Stomach (tissue), 4 donors: ENCODE measurements around the gene CLEC2D.

Source experiments
- EP300 ChIP-seq: sonication (generic); formaldehyde crosslinking; IDR thresholded peaks from one replicate; pipeline ENCODE4 v1.6.1; 2017; ENCODE audit warnings: antibody characterized with exemption
- POLR2A ChIP-seq, 4 donors: fragments of 450-650 bp; IDR thresholded peaks; one replicate each; pipeline ENCODE4 v1.6.1; 2016; ENCODE audit warnings: antibody characterized with exemption in 4 of 4, control low read depth in 2 of 4, mild to moderate bottlenecking in 1 of 4, moderate library complexity in 1 of 4
- TF ChIP-seq, protein P1 (sequence below), 7 experiments: fragments of 450-650 bp in 4 of 7; fragments of 200-600 bp in 3 of 7; sonication (generic) in 3 of 7; IDR thresholded peaks; one replicate each; pipeline ENCODE4 v1.5.1; 2016 to 2019; ENCODE audit warnings: antibody characterized with exemption in 7 of 7, control low read depth in 2 of 7, mild to moderate bottlenecking in 1 of 7

DNA sequence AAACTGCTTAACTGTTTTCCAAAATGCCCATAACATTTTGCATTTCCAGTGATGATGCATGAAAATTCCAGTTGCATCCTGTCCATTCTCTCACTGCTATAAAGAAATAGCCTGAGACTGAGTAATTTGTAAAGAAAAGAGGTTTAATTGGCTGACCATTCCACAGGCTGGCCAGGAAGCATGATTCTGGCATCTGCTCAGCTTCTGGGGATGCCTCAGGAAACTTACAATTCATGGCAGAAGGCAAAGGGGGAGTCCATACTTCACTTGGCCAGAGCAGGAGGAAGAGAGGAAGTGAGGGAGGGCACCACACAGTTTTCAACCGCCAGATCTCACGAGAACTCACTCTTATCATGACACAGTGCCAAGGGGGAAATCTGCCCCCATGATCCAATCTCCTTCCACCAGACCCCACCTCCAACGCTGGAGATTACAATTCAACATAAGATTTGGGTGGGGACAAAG is 18.2 kb upstream of the CLEC2D start:
- TF ChIP-seq, protein P1, sequence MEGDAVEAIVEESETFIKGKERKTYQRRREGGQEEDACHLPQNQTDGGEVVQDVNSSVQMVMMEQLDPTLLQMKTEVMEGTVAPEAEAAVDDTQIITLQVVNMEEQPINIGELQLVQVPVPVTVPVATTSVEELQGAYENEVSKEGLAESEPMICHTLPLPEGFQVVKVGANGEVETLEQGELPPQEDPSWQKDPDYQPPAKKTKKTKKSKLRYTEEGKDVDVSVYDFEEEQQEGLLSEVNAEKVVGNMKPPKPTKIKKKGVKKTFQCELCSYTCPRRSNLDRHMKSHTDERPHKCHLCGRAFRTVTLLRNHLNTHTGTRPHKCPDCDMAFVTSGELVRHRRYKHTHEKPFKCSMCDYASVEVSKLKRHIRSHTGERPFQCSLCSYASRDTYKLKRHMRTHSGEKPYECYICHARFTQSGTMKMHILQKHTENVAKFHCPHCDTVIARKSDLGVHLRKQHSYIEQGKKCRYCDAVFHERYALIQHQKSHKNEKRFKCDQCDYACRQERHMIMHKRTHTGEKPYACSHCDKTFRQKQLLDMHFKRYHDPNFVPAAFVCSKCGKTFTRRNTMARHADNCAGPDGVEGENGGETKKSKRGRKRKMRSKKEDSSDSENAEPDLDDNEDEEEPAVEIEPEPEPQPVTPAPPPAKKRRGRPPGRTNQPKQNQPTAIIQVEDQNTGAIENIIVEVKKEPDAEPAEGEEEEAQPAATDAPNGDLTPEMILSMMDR (IDR thresholded peaks at IDR 0.05): no peak
- no peak for TF ChIP-seq EP300
- TF ChIP-seq POLR2A (IDR thresholded peaks at IDR 0.05): no peak
